Body of pancreas (tissue), 4 donors: ENCODE measurements around the gene RARA.

Source experiments
- CTCF ChIP-seq, 7 experiments: fragments of 450-650 bp in 4 of 7; fragments of 200-600 bp in 3 of 7; sonication (generic) in 3 of 7; IDR thresholded peaks; one replicate each; pipeline ENCODE4 v1.5.1; 2016 to 2019; ENCODE audit warnings: antibody characterized with exemption in 7 of 7
- POLR2A ChIP-seq, 3 donors: fragments of 450-650 bp; IDR thresholded peaks; one replicate each; pipeline ENCODE4 v1.6.1; 2016; ENCODE audit warnings: antibody characterized with exemption in 3 of 3, mild to moderate bottlenecking in 2 of 3

GRCh38 chr17:40344421-40345160 is 35.6 kb downstream of the RARA start:
- TF ChIP-seq CTCF (IDR thresholded peaks at IDR 0.05) (no peak), POLR2A (IDR thresholded peaks at IDR 0.05) (no peak)
